ENCODE results near the gene UGT1A9. TPM values are rescaled to one million over a fixed set of nuclear protein-coding genes. Genes with fewer than 3 reads are reported as not detected.
A peak's percentile ranks its signal among the peaks of the same experiment; 100 is the strongest.

Gene UGT1A9
- total RNA-seq, 1 experiment from 2014 or later, result not detected

- DNase-seq (ENCODE audit: low read depth), result no peak
These were observed 86.4 kb downstream of the UGT1A9 start for GRCh38 chr2:233758141-233758540.

DNA sequence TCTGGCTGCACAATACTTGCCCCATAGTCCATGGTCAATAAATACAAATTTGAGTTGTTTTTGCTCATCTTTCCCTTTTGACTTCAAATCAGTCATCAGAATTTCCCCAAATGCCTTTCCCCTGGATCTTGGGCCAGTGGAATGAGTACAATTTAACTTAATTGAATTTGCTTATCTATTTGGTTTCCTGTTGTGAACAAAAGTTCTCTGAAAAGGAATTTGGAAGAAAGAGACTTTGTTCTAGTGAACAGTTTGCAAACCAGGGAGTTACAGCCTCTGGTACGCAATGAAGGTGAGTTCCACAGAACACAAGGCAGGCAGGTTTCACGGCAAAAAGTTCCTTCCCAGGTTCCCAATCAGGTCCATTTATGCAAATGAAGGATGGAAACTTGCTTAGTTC, 87.2 kb downstream of the UGT1A9 start:
- no peak for DNase-seq (ENCODE audit: low read depth)

GRCh38 chr2:233760043-233760442, 88.3 kb downstream of the UGT1A9 start, which contains the start of gene UGT1A1:
TSS of gene UGT1A1 (plus strand) at chr2:233760270. CDS start at chr2:233760288, 18 bp downstream.
- no peak for DNase-seq (ENCODE audit: low read depth)

DNA sequence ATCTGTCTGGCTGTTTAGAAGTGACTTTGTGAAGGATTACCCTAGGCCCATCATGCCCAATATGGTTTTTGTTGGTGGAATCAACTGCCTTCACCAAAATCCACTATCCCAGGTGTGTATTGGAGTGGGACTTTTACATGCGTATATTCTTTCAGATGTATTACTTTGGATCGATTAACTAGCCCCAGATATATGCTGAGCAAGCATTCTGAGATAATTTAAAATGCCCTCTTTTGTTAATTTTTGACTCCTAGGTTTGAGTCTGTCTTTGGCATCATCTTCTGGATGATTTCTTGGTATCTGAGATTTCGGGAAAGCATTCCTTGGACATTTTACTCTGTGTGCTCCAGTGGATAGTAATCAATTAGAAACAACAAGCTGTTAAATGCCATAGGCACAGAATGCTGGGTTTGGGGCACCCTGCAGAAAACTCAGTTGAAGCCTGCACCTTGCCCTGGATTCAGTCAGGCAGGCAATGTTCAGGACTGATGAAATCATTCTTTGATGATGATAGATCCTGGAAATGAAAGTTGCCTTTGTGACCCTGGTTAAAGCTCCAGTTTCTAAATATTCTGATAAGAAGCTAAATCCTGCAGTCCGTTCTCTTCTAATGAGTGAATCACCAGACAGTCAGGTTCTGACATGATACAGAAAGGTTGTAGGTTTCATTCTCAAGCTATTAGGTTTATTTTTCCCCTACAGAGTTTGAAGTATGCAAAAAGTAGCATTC, 89.5 kb downstream of the UGT1A9 start:
- DNase-seq (ENCODE audit: low read depth), result no peak

GRCh38 chr2:233764264-233764663, 92.6 kb downstream of the UGT1A9 start:
- DNase-seq (ENCODE audit: low read depth), result peak; percentile 46

DNA sequence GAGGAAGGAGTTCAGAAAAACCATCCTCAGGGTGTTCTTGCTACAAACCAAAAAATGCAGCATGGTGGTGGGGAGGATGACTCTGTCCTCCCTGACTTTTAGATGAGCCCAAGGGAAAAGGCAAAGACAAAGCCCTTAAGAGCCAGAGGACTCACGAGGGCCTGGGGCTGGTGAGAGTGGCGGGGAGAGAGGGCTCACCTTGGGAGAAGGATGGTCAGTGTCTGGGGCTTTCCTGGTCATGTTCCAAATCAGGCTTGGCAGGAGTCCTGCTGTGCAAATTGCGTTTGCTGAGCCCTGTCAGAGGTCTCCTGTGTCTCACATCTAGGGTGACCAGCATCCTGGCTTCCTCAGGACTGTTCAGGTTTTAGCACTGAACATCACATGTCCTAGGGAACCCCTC, 93.1 kb downstream of the UGT1A9 start:
- DNase-seq (ENCODE audit: low read depth), result no peak

- DNase-seq (ENCODE audit: low read depth), result no peak
These were observed 94.7 kb downstream of the UGT1A9 start for GRCh38 chr2:233766416-233766815.

DNA sequence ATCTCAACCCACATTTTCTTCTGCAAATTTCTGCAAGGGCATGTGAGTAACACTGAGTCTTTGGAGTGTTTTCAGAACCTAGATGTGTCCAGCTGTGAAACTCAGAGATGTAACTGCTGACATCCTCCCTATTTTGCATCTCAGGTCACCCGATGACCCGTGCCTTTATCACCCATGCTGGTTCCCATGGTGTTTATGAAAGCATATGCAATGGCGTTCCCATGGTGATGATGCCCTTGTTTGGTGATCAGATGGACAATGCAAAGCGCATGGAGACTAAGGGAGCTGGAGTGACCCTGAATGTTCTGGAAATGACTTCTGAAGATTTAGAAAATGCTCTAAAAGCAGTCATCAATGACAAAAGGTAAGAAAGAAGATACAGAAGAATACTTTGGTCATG, 96.4 kb downstream of the UGT1A9 start:
- no peak for DNase-seq (ENCODE audit: low read depth)

- DNase-seq (ENCODE audit: low read depth), result no peak
These were observed 97.6 kb downstream of the UGT1A9 start for GRCh38 chr2:233769260-233769659.

DNA sequence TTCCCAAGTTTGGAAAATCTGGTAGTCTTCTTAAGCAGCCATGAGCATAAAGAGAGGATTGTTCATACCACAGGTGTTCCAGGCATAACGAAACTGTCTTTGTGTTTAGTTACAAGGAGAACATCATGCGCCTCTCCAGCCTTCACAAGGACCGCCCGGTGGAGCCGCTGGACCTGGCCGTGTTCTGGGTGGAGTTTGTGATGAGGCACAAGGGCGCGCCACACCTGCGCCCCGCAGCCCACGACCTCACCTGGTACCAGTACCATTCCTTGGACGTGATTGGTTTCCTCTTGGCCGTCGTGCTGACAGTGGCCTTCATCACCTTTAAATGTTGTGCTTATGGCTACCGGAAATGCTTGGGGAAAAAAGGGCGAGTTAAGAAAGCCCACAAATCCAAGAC, 100.5 kb downstream of the UGT1A9 start:
- no peak for DNase-seq (ENCODE audit: low read depth)

DNA sequence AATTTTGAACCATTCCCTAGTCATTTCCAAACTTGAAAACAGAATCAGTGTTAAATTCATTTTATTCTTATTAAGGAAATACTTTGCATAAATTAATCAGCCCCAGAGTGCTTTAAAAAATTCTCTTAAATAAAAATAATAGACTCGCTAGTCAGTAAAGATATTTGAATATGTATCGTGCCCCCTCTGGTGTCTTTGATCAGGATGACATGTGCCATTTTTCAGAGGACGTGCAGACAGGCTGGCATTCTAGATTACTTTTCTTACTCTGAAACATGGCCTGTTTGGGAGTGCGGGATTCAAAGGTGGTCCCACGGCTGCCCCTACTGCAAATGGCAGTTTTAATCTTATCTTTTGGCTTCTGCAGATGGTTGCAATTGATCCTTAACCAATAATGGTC, 100.9 kb downstream of the UGT1A9 start:
- DNase-seq (ENCODE audit: low read depth), result no peak

- DNase-seq (ENCODE audit: low read depth), result no peak
These were observed 102.2 kb downstream of the UGT1A9 start for GRCh38 chr2:233773854-233774253.

GRCh38 chr2:233775414-233775813, 103.7 kb downstream of the UGT1A9 start:
- peak; percentile 4 for DNase-seq (ENCODE audit: low read depth)

DNA sequence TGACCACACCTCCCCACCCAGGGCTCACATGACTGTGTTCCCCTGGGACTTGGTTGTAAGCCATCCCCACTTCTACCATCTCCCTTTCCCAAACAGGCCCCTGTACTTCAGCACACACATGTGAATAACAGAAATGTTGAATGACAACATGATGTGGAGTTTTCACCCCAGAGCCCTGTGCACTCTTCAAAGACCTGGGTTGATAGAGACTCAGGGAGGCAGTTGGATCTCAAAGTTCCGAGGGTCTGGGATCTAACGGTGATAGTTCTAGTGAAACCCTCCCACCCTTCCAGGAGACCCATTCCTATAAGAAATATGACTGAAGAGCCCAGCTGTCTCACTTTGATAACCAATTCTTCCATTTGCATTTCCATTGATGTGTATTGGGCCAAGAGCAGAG, 106.3 kb downstream of the UGT1A9 start, which contains the start of gene MROH2A:
Gene MROH2A (plus strand): TSS at position 301 of the 400 bp plus-strand sequence. CDS start 1,029 bp downstream, outside the sequence.
- DNase-seq (ENCODE audit: low read depth), result no peak

DNA sequence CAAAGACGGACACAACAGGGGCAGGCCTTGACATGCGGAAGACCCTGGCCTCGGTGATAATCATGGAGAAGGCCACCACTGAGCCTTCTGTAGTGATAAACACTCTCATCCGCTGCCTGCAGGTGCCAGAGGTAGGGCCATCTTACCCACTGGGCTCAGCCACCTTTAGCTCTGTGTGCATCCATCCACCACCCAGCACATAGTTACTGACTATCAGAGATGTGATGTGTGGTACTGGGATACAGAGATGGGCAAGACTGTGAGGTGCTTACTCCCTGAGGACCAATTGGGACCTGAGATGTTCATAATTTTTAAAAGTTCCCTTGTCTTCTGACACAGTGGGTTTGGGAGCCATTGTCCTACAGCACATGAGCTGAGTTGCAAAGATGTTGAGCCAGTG, 108.0 kb downstream of the UGT1A9 start:
- DNase-seq (ENCODE audit: low read depth), result no peak

DNA sequence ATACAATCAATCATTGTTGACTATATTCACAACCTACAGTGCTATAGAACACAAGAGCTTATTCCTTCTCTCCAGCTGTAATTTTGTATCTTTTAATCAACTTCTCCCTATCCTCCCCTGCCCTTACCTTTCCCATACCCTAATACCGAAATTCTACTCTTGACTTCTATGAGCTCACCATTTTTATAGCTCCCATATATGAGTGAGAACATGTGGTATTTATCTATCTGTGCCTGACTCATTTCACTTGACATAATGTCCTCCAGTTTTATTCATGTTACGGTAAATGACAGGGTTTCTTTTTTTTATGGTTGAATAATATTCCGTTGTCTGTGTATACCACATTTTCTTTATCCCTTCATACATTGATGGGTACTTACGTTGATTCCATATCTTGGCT, 109.1 kb downstream of the UGT1A9 start:
- DNase-seq (ENCODE audit: low read depth), result no peak

DNA sequence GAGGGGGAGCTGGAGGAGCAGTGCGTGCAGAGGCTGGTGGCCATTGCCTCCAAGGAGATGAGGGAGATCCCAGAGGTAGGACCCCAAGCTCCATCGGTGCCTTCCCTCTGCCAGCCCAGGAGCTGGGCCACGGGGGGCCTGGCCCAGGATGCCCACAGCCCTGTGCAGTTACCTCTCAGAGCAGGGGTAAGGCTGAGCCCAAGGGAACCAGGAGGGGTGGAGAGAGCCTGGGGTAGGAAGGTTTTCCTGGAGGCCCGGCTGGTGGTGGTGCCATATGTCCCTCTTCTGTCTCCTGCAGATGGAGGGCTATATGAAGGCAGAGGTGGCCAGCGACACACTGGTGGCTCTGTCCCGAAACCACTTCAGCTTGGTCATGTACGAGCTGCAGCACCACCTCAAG, 117.9 kb downstream of the UGT1A9 start:
- DNase-seq (ENCODE audit: low read depth), result no peak

DNA sequence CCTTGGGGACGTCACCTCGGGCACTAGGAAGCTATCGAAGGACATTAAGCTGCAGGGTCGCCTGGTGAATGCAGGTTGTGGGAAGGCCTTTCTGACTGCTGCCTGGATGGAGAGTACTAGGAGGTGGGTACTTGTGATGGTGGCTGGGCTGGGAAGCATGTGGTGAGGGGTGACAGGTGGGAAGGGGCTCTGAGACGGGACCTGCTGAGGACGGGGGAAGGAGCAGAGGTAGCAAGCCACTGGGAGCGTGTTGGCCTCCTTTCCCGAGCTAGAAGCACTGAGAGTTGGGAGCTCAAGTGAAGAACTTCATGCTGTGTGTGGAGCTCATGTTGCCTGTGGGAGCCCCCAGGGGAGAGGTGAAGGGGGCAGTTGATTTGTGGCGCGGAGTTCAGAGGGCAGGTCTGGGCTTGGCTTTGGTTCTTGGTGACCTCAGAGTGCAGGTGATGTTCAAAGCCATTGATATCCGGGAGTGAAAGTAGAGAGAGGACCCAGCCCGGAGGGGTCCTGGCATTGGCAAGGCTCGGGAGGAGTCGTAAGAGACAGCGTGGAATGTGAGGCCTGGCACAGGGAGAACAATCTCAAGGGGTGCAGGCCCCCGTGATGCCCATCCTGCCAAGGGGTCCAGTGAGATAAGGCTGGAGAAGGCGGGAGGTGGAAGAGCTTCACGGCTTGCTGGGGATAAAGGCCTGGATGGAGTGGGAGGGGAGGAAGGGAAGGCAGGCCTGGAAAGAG, 119.6 kb downstream of the UGT1A9 start:
- no peak for DNase-seq (ENCODE audit: low read depth)

DNA sequence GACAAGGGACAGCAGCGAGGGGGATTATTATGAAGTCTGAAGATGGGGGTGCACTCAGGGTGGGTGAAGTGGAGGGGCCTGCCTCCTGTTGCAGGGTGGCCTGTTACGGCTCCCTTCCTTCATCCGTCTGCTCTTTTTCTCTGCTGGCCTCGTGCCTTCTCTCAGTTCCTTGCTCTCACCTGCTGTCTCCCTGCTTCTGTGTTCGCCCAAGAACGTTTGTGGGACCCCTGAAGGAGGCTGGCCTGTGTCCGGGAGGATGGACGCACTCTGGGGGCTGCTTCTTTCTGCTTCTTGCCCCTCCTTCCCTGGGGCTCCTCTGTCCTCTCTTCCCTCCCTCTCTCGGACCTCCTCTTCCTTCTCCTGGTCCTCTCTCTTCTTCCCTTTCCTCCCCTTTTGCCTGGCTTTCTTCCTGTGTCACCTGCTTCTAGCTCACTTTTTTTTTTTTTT, 120.2 kb downstream of the UGT1A9 start:
- DNase-seq (ENCODE audit: low read depth), result no peak

DNA sequence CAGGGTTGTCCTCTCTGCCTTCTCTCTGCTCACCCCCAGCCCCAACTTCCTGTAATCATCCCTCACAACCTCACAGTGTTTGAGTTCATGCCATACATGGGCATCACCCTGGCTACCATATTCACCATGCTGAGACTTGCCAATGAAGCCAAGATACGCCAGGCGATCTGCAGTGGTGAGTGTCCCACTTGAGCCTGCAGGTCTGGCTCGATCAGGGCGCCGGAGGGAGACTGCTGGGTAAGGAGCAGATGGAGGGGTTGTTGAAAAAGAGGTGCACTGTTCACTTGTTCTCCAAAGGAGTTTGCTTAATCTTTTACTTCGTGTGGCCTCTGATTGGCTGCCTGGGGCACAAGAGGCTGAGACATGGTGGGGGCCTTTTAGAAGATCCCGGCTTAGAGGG, 121.0 kb downstream of the UGT1A9 start:
- no peak for DNase-seq (ENCODE audit: low read depth)

DNA sequence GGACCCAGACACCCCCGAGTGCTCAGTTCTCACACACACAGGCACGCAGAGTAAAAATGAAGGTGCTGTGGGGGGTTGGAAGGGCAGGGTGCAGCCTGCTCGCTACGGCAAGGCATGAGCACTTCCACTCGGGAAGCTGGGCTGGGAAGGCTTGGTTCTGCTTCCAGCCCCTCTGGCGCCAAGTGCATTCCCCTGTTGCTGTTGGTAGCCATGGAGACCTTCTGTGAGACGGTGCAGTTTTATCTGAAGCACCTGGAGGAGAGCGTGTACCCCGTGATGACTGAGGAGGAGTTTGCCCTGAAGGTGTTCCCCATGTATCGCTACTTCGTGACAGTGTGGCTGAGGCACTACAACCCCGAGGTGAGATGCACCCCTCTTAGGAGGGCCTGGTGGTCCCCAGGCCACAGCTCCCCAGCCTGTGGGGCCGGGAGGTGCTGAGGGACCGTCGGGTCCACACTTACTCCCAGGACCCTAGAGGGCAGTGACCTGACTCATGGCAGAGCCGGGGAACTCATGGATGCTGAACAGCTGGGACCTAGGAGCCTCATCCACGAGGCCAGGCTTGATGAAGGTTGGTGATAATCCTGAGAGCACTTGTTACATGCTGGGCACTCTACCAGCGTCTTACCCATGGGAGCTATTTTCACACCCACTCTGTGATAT, 121.9 kb downstream of the UGT1A9 start:
- DNase-seq (ENCODE audit: low read depth), result no peak

DNA sequence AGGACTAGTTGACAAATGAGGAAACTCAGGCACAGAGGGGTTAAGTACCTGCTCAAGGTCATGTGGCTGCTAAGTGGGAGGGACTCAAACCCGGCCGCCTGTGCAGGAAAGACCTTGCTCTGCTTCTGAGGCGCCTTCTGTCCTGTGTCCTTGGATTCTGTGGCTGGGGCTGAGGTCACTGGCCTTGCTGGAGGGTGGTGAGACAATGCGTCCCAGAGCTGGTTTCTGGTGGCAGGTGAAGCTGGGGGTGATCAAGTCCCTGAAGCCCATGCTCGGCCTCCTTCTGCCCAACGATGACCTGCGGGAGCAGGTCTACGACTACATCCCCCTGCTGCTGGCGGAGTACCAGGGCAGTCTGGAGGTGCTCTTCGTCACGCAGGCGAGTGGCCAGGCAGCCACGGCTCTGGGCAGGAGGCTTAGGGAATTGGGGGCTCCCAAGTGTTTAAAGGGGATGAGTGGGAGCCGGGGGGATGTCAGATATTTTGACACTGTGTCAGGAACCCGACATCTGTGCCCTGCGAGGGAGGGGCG, 122.5 kb downstream of the UGT1A9 start:
- DNase-seq (ENCODE audit: low read depth), result no peak
